Measurements from ENCODE around the gene MINDY4.
A peak's percentile ranks its signal among the peaks of the same experiment; 100 is the strongest.

The MINDY4 gene

GRCh38 chr7:30776971-30777370 is 5.8 kb downstream of the MINDY4 start:
- DNase-seq, result no peak

- DNase-seq, result no peak
Observed at GRCh38 chr7:30778255-30779025, 7.2 kb downstream of the MINDY4 start.

- no peak for DNase-seq
Observed at GRCh38 chr7:30779574-30779973, 8.4 kb downstream of the MINDY4 start.

- DNase-seq, result no peak
Observed at GRCh38 chr7:30780941-30781340, 9.7 kb downstream of the MINDY4 start.

GRCh38 chr7:30782690-30783089 is 11.5 kb downstream of the MINDY4 start:
- no peak for DNase-seq

GRCh38 chr7:30785786-30786185 is 14.6 kb downstream of the MINDY4 start:
- DNase-seq, result no peak

GRCh38 chr7:30787486-30787885 is 16.3 kb downstream of the MINDY4 start:
- DNase-seq, result no peak

- DNase-seq, result no peak
Observed at GRCh38 chr7:30788640-30789333, 17.6 kb downstream of the MINDY4 start.

GRCh38 chr7:30789334-30789711 is 18.1 kb downstream of the MINDY4 start:
- DNase-seq, result no peak

GRCh38 chr7:30790356-30790755 is 19.1 kb downstream of the MINDY4 start:
- DNase-seq, result no peak

- DNase-seq, result no peak
Observed at GRCh38 chr7:30791114-30791513, 19.9 kb downstream of the MINDY4 start.

GRCh38 chr7:30795161-30795948 is 24.1 kb downstream of the MINDY4 start:
- DNase-seq, result no peak

- no peak for DNase-seq
Observed at GRCh38 chr7:30796105-30796869, 25.1 kb downstream of the MINDY4 start.

- no peak for DNase-seq
Observed at GRCh38 chr7:30797176-30798040, 26.2 kb downstream of the MINDY4 start.

GRCh38 chr7:30799206-30799975 is 28.2 kb downstream of the MINDY4 start:
- no peak for DNase-seq

GRCh38 chr7:30799976-30800661 is 28.9 kb downstream of the MINDY4 start:
- no peak for DNase-seq

GRCh38 chr7:30800785-30801252 is 29.6 kb downstream of the MINDY4 start:
- peak in 1 of 2 donors; percentile 39 for DNase-seq

GRCh38 chr7:30802812-30803211 is 31.6 kb downstream of the MINDY4 start:
- DNase-seq, result no peak

- no peak for DNase-seq
Observed at GRCh38 chr7:30804078-30804661, 33.0 kb downstream of the MINDY4 start.
